ENCODE results near the gene ZNF785.
"Not testable (repeated sequence)": the region's sequence is repeated elsewhere in the genome, so short reads cannot be mapped to it uniquely, and the experiment has no call there.

Gene ZNF785

DNA sequence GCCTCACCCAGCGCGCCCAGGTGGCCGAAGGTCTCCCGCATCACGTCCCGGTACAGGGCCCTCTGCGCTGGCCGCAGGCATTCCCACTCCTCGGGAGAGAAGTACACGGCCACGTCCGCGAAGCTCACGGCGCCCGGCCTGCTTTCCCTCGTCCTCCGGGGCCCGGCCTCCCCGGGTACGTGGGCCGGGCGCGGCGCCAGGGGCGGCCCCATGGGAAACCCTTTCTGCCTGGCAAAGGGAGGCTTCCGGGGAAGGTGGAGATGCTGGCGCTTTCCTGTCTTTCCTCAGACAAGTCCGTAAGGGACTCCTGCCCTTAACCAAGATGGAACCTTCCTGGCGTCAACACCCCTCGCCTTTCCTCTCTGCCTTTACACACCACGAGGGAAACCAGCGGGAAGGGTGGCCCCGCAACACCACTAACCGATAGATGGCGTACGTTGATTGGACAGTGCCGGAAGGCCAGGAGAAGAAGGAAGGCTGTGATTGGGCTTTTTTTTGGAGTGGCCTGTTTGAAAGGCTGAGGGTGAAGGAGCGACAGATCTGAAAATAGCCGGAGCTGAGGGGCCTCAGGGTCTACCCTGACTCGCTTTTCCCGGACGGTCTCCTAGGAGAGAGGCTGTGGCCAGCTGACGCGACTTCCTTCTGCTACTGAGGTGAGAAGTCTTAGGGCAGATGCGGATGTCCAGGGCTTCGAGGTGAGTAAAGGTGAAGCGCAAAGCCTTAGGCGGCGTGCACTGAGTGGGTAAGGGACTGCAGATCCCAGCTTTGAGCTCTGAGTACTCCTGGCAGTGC, at the start of gene ZNF785:
Gene ZNF785, minus strand, starts transcription at position 298 of the 792 bp plus-strand sequence. Its CDS starts 86 bp downstream, at position 212.
- DNase-seq (ENCODE audit: low read depth) = peak; percentile 80

DNA sequence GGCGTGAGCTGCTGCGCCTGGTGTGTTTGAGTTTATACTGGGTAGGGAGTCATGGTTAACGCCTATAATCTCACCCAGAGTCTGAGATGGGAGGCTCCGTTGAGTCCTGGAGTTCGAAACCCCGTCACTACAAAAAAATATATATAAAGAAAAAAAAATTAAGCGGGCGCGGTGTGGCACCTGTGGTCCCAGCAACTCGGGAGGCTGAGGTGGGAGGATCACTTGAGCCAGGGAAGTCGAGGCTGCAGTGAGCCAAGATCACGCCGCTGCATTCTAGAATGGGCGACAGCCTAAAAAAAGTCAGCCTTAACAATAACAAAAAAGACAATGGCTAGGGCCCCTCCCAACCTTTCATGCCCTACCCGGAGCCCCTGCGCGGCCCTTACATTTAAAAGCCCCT, 48.0 kb upstream of the ZNF785 start:
- no peak for DNase-seq (ENCODE audit: low read depth)

DNA sequence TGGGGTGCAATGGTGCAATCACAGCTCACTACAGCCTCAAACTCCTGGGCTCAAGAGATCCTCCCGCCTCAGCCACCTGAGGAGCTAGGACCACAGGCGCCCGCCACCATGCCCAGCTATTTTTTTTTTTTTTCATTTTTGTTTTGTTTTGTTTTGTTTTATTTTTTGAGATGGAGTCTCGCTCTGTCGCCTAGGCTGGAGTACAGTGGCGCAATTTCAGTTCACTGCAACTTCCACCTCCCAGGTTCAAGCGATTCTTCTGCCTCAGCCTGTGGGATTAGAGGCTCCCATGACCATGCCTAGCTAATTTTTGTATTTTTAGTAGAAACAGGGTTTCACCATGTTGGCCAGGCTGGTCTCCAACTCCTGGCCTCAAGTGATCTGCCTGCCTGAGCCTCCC, 47.0 kb upstream of the ZNF785 start:
- DNase-seq (ENCODE audit: low read depth) = not testable (repeated sequence)

DNA sequence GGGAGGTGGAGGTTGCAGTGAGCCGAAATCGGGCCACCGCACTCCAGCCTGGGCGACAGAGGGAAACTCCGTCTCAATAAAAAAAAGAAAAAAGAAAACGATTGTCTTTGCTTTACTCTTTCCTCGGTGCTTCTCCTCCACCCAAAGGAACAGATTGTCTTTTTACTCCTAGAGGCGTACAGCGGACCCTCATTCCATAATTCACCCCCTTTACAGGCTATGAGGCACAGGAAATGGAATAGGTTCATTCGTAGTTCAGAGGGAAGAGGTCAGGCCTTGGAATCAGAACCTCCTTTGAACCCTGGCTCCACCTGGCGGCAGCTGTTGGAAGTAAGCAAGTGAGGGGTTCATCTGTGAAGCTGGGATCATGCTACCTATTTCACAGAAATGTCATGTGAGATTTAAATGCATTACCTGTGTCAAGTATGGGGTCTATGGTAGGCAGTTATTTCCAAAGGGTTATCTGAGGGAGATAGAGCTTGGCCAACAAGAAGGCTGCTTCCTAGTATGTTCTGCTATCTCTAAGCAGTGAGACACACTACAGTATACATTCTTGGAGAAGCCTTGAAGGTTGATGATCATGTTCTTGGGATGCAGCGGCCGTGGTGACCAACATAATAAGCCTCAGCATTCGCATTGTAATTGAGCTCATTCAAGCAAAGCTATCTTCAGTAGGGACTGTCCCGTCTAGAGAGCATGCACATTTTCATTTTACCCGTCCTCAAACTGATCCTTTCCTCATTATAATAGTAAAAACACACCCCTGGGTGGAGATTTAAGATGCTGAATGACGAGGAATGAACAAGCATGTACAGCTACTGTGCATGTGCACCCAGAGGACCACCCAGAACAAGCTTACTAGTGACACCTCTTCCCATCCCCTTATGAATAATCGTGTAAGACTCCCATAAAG, 43.4 kb upstream of the ZNF785 start:
- peak; percentile 66 for DNase-seq (ENCODE audit: low read depth)

DNA sequence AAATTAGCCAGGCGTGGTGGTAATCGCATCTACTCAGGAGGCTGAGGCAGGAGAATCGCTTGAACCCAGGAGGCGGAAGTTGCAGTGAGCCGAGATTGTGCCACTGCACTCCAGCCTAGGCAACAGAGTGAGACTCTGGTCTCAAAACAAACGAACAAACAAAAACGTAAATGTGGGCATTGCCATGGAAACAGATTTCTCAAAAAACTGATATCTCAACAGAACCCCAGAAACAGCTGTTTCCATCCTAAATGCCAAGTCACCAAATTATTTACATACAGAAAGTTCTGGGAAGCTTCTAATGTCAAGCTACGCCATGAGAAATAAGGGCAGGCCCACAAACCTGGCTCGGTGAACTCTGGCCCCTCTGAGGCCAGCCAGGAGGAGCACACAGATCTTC, 40.7 kb upstream of the ZNF785 start:
- DNase-seq (ENCODE audit: low read depth) = no peak

DNA sequence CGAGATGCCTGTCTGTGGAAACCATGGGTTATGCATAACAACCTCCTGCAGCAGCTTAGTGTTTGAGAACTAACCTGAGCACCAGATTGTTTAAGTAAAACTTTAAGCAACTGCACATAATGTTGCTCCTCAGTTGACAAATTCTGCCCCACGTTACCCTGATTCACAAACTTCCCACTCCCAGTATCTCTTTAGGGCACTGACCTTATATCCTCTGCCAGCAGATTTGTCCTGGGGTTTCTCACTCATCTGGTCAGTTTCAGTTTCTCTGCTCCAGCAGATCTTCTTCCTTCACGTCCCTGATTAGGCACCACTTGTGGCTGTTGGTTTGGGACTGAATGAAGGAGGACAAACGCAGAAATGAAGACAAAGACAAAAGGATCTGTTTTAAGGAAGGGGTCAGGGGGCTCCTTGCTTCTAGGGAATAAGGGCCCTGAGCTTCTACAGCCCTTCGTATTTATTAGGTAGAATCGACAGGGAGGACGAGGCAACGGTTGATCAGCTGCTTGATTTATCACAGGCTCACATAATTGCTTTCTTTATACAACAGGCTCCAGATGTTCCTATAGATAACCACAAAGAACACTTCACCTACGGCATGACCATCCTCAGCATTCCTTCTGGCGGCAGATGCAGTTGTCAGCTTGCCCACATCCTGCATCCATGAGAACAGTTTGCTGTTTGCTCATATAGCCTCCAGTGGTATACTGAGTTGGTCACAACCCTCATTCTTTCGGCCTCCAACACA, 38.2 kb upstream of the ZNF785 start:
- DNase-seq (ENCODE audit: low read depth) = no peak

DNA sequence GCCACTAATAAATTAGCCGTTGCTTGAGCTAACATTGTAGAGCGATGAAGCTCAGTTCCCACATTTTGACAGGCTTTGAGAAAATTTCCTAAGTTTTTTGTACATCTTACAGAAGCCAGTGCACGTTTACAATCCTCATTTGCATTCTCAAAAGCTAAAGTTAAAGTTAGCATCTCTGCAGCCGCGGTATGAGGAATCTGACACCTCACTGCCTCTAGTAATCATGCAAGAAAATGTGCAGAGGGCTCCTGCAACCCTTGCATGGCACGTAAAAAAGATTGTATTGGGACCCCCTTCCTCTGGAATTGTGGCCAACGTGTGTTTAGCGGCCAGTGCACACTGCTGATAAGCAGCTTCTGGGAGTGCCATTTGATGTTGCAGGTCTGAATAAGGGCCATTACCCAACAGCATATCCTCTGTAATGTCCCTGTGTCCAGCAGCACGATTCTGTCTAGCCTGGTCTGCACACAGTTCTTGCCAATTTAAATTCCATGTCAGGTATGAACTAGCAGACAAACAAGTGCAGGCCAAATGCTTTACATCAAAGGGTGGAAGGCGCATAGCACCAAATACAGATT, 37.0 kb upstream of the ZNF785 start:
- no peak for DNase-seq (ENCODE audit: low read depth)

DNA sequence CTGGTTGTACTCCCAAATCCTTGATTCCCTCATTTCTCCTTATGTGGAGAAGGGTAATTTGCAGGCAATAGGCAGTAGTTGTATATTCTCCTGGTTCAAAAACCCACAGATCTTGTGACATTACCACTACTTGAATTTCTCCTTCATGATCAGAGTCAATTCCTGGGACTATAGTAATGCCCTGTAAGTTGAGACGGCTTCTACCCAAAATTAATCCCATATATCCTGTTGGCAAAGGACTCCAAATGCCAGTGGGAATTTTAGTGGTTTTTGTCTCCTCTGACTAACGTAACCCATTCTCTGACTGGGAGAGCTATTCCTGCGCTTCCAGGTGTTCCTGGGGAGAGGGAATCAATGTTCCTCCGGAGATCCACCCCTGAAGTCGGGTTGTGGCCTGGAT, 36.3 kb upstream of the ZNF785 start:
- DNase-seq (ENCODE audit: low read depth) = no peak

DNA sequence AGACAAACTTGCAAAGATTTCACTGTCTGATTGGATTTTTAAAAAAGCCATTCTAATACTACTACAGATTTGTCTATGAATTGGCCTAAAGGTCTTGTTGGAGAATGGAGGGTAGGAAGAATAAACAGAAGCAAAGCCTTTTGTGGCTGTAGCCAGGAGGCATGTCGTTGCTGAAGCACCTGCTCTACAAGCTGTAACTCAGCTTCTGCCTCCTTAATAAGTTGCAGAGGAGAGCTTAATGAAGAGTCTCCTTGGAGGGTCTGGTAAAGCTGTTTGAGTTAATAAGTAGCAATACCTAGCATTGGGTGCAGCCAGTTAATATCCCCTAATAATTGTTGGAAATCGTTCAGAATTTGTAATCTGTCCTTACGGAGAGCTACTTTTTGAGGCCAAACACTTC, 34.7 kb upstream of the ZNF785 start:
- DNase-seq (ENCODE audit: low read depth) = no peak

DNA sequence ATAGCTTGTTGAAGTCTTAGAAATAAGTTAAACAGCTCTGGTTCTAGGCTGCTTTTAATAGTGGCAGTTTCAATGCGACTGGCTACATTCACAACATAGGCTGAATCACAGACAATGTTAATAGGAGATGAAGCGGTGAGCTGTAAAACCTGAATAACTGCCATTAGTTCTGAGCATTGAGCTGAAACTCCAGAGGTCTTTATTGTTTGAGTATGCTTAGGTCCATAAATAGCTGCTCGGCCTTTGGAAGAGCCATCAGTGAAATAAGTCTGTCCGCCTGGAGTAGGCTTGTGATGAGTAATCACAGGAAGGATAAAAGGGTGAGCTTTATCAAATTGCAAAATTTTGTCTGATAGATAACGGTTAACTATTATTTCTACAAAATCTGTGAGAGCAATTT, 34.1 kb upstream of the ZNF785 start:
- DNase-seq (ENCODE audit: low read depth) = no peak

DNA sequence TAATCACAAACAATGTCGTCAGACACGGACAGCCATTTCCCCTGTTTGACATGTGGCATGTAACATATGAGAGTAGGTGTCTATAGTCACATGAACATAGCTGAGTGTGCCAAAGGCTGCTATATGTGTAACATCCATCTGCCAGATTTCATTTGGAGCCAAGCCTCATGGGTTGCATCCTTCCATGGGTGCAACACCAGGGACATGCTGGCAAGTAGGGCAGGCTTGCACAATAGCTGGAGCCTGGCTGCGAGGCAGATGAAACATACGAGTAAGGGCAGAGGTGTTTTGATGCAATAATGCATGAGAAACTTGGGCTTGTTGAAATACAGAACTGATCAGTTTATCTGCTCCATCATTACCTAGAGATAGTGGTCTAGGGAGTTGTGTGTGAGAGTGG, 33.7 kb upstream of the ZNF785 start:
- no peak for DNase-seq (ENCODE audit: low read depth)

DNA sequence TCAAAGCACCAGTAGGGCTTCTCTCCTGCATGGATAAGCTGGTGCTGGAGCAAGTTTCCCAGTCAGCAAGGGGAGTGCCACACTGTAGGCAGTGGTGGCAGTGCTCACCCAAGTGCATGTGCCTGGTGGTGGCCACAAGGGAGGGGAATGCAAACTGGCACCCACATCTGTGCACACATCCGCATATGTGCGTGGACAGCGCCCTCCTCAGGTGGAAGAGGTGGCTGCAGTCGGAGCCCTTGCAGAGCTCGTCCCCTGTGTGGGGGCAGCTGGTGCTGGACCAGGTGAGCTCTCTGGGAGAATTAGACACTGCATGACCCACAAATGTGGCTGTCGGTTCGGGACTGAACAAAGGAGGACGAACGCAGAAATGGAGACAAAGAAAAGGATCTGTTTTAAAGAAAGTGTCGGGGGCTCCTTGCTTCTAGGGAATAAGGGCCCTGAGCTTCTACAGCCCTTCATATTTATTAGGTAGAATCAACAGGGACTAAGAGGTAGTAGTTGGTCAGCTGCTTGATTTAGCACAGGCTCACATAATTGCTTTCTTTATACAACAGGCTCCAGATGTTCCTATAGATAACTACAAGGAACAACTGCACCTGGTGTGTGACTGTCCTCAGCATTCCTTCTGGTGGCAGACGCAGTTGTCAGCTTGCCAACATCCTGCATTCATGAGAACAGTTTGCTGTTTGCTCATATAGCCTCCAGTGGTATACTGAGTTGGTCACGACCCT, 30.0 kb upstream of the ZNF785 start:
- DNase-seq (ENCODE audit: low read depth) = peak; percentile 33

DNA sequence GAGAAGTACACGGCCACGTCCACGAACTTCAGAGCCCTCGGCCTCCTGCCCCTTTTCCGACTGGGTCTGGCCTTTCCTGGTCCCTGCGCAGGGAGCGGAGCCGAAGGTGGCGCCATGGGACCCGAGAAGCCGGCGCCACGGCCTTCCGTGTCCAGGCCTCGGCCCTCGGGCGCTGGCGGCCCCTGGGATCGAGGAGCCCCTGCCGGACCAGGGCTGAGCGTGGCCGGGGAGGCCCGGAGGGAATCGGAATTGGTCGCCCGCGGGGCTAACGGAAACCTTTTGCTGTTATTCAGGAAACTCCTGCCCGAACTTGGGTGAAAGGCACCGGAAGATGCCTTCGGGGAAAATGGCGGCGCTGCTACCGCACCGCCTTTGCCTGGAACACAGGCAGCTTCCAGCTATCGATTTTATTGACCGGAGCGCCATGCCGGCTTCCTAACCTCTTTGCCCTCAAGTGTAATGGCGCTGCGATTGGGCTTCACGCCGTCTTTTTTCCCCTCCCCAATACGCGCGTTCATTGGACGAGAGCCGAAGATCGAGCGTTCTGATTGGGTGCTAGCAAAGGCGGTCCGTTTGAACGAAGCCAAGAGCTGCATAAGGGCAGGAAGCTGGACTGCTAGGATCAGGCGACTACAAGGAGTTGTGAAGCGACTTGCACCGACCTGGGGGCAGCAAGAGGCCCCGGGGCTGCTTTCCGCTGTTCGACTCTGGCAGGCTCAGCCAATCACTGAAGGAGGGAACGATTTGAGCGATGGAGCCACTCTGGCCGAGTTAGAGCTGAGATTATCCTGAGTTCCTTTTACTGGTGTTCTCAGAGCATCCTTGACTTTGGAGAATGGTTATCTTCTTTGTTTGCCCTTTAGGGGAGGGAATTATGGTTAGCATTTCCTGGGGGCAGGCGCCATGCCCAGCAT, 24.7 kb upstream of the ZNF785 start, which contains the start of gene ZNF689:
Gene ZNF689, minus strand, starts transcription at position 464 of the 914 bp plus-strand sequence. Its CDS starts 348 bp downstream, at position 116.
- DNase-seq (ENCODE audit: low read depth) = peak; percentile 87

DNA sequence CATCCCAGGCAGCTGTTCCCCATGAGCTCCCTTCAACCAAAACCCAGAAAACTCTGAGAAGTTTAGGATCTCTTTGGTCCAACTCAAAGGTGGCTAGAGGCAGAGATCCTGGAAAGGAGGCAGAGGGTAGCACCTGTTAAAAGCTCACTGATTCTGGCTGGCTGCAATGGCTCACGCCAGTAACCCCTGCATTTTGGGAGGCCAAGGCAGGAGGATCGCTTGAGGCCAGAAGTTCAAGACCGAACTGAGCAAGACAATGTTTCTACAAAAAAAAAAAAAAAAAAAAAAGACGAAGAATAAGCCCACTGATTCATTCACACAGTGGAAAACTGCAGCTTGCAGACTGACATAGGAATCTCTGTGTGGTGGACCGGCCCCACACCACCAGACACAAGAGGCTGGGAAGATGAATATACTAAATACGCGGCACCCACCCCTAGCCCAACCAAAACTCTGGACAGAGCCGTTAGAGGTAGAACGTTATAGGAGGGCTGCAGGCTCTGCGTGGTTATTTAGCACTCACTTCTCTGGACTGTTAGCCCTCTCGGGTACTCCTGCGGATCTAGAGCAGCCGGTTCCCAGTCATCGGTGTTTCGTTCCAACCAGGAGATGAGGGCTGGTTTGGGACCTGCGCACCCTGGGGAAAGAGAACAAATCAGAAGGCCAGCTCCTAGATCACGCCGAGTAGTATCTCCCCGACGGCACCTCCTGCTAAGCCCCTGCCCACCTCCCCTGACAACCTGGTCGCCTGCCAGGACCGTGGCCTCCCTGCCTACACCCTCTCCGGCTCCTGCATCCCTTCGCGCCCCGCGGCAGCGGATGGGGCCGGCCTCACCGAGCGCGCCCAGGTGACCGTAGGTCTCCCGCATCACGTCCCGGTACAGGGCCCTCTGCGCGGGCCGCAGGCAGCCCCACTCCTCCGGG, 23.8 kb upstream of the ZNF785 start:
- DNase-seq (ENCODE audit: low read depth) = peak; percentile 29

DNA sequence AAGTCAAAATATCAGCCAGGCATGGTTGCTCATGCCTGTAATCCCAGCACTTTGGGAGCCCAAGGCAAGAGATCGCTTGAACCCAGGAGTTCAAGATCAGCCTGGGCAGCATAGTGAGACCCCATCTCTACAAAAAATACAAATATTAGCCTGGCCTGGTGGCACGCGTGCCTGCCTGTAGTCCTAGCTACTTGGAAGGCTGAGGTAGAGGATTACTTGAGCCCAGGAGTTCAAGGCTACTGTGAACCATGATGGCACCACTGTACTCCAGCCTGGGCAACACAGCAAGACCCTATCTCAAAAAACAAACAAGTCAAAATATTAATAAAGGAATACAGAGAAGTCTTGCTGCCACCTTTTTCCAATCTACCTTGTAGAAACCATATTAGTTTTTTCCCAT, 20.5 kb upstream of the ZNF785 start:
- no peak for DNase-seq (ENCODE audit: low read depth)

DNA sequence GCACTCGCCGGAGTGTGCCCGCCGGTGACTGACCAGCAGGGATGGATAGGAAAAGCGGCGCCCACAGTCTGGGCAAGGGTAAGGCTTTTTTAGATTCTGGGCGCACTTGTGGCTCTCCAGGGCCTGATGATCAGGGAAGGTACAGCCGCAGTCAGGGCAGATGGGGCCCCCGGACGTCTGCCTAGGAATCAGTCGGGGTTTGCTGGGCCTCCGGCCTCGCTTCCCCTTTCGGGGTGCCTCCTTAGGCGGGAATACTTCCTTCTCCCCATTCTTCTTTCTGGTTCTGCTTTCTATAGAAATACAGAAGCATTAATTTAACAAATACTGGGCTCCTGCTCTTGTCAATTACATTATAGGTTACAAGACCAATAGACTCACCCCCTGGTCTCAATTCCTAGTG, 19.7 kb upstream of the ZNF785 start:
- DNase-seq (ENCODE audit: low read depth) = no peak

DNA sequence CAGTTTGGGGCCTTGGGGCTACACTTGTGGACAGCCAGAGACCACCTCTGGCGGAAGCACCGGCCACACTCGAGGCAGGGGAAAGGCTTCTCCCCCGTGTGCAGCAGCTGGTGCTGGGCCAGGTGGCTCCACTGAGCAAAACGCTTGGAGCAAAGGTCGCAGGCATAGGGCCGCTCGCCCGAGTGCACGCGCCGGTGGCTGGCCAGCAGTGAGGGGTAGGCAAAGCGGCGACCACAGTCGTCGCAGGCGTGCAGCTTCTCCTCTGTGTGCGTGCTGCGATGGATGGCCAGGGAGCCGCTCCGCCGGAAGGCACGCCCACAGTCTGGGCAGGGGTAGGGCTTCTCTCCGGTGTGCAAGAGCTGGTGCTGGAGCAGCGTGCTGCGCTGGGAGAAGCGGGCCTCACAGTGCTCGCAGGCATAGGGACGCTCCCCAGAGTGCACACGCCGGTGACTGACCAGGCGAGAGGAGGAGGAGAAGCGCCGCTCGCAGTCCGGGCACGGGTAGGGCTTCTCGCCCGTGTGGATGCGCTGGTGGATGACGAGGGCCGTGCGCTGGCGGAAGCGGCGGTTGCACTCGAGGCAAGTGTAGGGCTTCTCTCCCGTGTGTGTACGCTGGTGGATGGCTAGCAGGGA, 18.9 kb upstream of the ZNF785 start:
- DNase-seq (ENCODE audit: low read depth) = no peak

DNA sequence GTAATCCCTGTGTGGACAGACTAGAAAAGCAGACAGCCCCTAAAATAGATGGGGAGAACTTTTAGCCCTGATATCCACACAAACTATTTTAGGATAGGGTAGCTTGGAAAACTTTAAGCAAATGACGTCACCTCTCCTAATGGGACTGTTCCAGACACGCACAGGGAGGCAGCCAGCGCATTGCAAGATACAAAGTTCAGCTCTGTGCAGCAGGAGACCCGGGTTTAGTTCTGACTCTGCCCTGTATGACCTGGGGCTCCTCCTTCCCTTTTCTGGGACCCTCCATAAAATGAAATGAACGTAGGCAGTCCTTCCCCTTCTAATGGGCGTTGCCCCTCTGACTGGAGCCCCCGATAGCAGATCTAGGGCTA, 18.4 kb upstream of the ZNF785 start:
- no peak for DNase-seq (ENCODE audit: low read depth)

Measured in stimulated activated CD8-positive, alpha-beta memory T cell treated with anti-CD3 and anti-CD28 coated beads, Interleukin-12 subunit alpha, Interleukin-12 subunit beta, amount 100 ng/mL, for 4 hours (primary cell).